ENCODE results near the gene GCC2.
"Not testable (repeated sequence)": the region's sequence is repeated elsewhere in the genome, so short reads cannot be mapped to it uniquely, and the experiment has no call there.

Gene GCC2

DNA sequence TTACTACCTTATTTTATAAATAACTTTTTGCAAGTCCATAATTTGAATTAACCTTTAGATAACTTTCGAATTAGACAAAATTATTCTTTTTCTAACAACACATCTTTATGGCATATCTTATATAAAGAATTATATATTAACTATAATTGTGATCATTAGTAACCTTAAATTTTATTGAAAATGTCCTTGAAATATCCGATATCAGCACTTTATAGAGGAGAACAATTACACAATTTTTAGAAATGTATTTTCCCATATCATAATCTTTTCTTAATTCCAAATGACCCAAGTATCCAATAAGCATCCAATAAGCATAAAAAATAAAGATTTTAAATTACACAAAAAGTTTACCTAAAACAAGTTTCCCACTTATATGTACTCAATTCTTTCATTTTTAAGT is 7.3 kb upstream of the GCC2 start:
- no peak overlapping the region for H3K27ac ChIP-seq (ENCODE audit: low read depth in 2 of 2, low read length in 2 of 2)
- H3K9ac ChIP-seq (ENCODE audit: low read depth in 1 of 2, low read length in 2 of 2), result no peak overlapping the region
- no peaks in the 10 kb centered on the region for H3K27me3 ChIP-seq (ENCODE audit: control insufficient read depth in 2 of 2, insufficient read depth in 2 of 2, low read length in 2 of 2)
- H3K4me3 ChIP-seq (ENCODE audit: low read length in 2 of 2), result no peak overlapping the region
- no peaks in the 10 kb centered on the region for H3K9me3 ChIP-seq (ENCODE audit: control insufficient read depth in 2 of 2, low read length in 2 of 2)
- H3K4me1 ChIP-seq (ENCODE audit: control insufficient read depth in 2 of 2, insufficient read depth in 2 of 2, low read length in 2 of 2), result no peaks in the 10 kb centered on the region
- H3K36me3 ChIP-seq (ENCODE audit: control insufficient read depth in 2 of 2, insufficient read depth in 2 of 2, low read length in 2 of 2), result no peaks in the 10 kb centered on the region

DNA sequence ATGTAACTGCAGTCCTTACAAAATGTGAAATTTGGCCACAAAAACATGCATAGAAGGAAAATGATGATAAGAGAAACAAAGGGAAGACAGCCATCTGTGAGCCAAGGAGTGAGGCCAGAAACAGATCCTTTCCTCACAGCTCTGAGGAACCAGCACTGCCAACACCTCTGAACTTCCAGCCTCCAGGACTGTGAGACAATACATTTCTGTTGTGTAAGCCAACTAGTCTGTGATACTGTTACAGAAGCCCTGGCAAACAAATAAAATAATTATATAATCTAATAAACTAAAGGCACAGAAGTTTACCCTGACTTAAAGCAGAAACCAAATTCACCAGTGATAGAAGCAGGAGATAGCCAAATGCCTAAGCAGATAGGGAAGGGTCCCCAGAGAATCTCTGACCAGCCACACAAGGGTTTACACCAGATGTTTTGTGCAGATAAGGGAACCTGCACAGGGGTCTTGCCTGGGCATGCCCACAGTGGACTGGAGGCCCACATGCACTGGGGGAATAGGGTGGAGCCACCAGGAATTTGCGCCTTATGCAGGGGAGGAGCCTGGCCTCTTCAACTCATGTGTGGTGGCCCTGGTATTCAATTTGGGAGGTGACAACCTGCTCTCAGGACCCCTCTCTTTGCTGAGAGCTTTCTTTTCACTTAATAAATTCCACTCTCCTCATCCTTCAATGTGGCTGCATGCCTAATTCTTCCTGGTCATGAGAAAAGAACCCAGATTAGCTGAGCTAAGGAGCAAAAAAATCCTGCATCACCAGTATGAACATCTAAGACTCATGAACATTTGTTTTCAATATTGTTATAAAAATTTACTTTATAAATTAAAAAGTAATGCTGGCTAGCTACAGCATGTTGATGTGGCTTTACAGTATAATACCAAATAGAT is 3.8 kb upstream of the GCC2 start:
- no peaks in the 10 kb centered on the region for H3K36me3 ChIP-seq (ENCODE audit: control insufficient read depth in 2 of 2, insufficient read depth in 2 of 2, low read length in 2 of 2)
- H3K27ac ChIP-seq (ENCODE audit: low read depth in 2 of 2, low read length in 2 of 2), result no peak overlapping the region

DNA sequence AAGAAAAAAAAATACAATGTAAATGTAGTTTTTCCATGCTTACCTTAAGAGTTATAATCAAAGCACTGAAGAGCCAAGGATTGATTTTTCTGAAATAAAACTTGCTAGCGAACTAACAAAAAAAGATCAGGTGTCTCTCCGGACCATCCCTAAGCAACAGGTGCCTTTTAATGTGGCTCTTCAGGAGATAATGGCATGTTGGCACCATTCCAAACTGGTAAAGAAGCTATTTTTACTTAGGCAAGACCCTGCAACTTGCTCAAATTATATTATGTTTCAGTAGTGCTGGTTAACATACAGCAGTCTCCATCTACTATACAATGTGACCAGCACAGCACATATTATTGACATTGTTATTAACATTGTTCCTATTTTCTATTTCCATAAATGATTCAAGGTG is 2.3 kb upstream of the GCC2 start:
- H3K36me3 ChIP-seq (ENCODE audit: control insufficient read depth in 2 of 2, insufficient read depth in 2 of 2, low read length in 2 of 2), result no peaks in the 10 kb centered on the region
- H3K4me1 ChIP-seq (ENCODE audit: control insufficient read depth in 2 of 2, insufficient read depth in 2 of 2, low read length in 2 of 2), result peaks cover 11 to 15% of the 10 kb centered on the region in 2 donors
- no peak overlapping the region for H3K4me3 ChIP-seq (ENCODE audit: low read length in 2 of 2)
- no peak overlapping the region for H3K9ac ChIP-seq (ENCODE audit: low read depth in 1 of 2, low read length in 2 of 2)
- H3K9me3 ChIP-seq (ENCODE audit: control insufficient read depth in 2 of 2, low read length in 2 of 2), result no peaks in the 10 kb centered on the region
- H3K27me3 ChIP-seq (ENCODE audit: control insufficient read depth in 2 of 2, insufficient read depth in 2 of 2, low read length in 2 of 2), result no peaks in the 10 kb centered on the region
- H3K27ac ChIP-seq (ENCODE audit: low read depth in 2 of 2, low read length in 2 of 2), result no peak overlapping the region

More for the DNA sequence above, 3.8 kb upstream of the GCC2 start:
- H3K9ac ChIP-seq (ENCODE audit: low read depth in 1 of 2, low read length in 2 of 2), result no peak overlapping the region
- no peaks in the 10 kb centered on the region for H3K27me3 ChIP-seq (ENCODE audit: control insufficient read depth in 2 of 2, insufficient read depth in 2 of 2, low read length in 2 of 2)
- no peak overlapping the region for H3K4me3 ChIP-seq (ENCODE audit: low read length in 2 of 2)
- H3K4me1 ChIP-seq (ENCODE audit: control insufficient read depth in 2 of 2, insufficient read depth in 2 of 2, low read length in 2 of 2), result peaks cover 6 to 11% of the 10 kb centered on the region in 2 donors
- no peaks in the 10 kb centered on the region for H3K9me3 ChIP-seq (ENCODE audit: control insufficient read depth in 2 of 2, low read length in 2 of 2)

DNA sequence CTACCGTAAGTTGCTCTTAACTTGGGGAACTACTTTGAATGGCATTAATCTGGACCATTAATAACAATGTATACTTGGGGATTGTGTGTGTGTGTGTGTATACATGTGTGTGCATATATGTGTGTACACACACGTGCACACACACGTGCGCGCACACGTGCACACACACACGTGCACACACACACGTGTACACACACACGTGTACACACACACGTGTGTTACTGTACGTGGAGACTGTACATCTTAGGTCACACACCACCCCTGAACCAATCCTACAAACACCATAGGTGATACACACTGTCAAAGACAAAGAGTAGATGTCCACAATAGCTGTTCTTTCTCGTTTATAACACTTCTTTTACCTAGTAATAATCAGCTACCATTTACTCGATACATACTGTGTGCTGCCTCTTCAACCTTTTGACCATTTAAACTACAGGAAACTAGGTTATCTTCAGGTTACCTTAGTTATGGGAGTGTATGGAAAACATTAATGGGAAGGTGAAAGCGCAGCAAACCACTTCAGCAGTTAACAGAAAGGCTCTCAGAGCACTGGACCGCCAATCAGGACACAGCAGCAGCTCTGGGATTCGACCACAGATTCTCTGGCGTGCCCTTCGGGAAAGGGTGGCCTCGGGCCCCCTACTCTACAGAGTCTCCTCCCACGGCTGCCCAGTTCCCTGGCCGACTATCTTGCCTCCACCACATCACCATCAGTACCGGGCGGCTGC is 894 bp upstream of the GCC2 start:
- Histone ChIP-seq H3K27me3 (ENCODE audit: control insufficient read depth in 2 of 2, insufficient read depth in 2 of 2, low read length in 2 of 2) (no peaks in the 10 kb centered on the region), H3K4me3 (ENCODE audit: low read length in 2 of 2) (peak overlapping the region; percentile 98 to 99), H3K9me3 (ENCODE audit: control insufficient read depth in 2 of 2, low read length in 2 of 2) (no peaks in the 10 kb centered on the region), H3K4me1 (ENCODE audit: control insufficient read depth in 2 of 2, insufficient read depth in 2 of 2, low read length in 2 of 2) (peaks cover 15 to 18% of the 10 kb centered on the region in 2 donors), H3K9ac (ENCODE audit: low read depth in 1 of 2, low read length in 2 of 2) (peak overlapping the region; percentile 85 to 99), H3K27ac (ENCODE audit: low read depth in 2 of 2, low read length in 2 of 2) (peak overlapping the region; percentile 99), H3K36me3 (ENCODE audit: control insufficient read depth in 2 of 2, insufficient read depth in 2 of 2, low read length in 2 of 2) (peaks cover 9 to 12% of the 10 kb centered on the region in 2 donors)

DNA sequence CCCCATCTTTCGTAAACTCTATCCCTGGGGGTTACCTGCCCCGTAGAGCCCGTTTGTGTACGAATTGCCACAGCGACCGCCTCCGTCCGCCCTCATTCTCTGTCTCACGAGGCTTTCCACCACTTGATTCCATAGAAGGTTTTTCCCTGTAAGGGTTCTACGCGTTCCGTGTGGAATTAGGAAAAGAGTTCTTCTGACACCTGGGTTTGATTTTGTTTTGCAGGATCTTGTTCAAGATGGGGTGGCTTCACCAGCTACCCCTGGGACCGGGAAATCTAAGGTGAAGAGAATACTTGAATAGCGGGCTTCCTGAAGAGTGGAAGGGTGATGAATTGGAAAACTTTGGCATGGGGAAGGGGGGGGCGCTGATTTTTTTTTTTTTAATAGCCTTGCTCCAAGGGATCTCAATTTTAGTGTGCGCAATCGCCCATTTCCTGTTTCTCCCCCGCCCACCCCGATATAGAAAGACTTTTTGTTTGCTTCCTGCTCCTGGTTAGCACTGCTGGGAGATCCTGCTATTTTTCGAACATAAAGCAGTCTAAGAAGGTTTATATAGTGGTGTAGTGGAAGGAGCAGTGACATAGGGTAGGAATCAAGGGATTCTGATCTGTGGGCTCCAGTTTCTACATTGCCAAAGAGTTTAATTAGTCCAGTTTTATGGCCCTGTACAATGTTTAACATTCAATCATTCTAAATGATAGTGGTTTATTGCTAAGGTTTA is 564 bp downstream of the GCC2 start:
- H3K4me1 ChIP-seq (ENCODE audit: control insufficient read depth in 2 of 2, insufficient read depth in 2 of 2, low read length in 2 of 2), result peaks cover 16 to 18% of the 10 kb centered on the region in 2 donors
- peak overlapping the region; percentile 99 for H3K27ac ChIP-seq (ENCODE audit: low read depth in 2 of 2, low read length in 2 of 2)
- H3K9ac ChIP-seq (ENCODE audit: low read depth in 1 of 2, low read length in 2 of 2), result peak overlapping the region; percentile 97 to 99
- H3K27me3 ChIP-seq (ENCODE audit: control insufficient read depth in 2 of 2, insufficient read depth in 2 of 2, low read length in 2 of 2), result no peaks in the 10 kb centered on the region
- H3K9me3 ChIP-seq (ENCODE audit: control insufficient read depth in 2 of 2, low read length in 2 of 2), result no peaks in the 10 kb centered on the region
- peak overlapping the region; percentile 98 to 99 for H3K4me3 ChIP-seq (ENCODE audit: low read length in 2 of 2)
- peaks cover 18 to 21% of the 10 kb centered on the region in 2 donors for H3K36me3 ChIP-seq (ENCODE audit: control insufficient read depth in 2 of 2, insufficient read depth in 2 of 2, low read length in 2 of 2)

DNA sequence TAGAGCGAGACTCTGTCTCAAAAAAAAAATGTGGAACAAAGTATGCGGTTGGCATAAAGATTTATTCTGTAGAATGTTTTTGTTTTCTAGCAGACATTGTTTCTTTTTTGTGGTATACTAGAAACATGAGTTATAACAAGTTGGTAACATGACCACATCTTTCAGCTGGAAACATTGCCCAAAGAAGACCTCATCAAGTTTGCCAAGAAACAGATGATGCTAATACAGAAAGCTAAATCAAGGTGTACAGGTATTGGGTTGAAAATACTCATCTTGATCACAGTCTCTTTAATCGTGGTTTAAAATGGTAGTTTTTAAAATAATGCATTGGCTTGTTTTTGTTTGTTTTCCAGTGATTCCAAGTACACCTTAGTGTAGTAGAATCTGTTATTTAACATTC is 1.9 kb downstream of the GCC2 start:
- H3K27me3 ChIP-seq (ENCODE audit: control insufficient read depth in 2 of 2, insufficient read depth in 2 of 2, low read length in 2 of 2), result no peaks in the 10 kb centered on the region
- H3K9ac ChIP-seq (ENCODE audit: low read depth in 1 of 2, low read length in 2 of 2), result no peak overlapping the region
- no peaks in the 10 kb centered on the region for H3K9me3 ChIP-seq (ENCODE audit: control insufficient read depth in 2 of 2, low read length in 2 of 2)
- no peak overlapping the region for H3K27ac ChIP-seq (ENCODE audit: low read depth in 2 of 2, low read length in 2 of 2)
- H3K36me3 ChIP-seq (ENCODE audit: control insufficient read depth in 2 of 2, insufficient read depth in 2 of 2, low read length in 2 of 2), result peaks cover 28 to 32% of the 10 kb centered on the region in 2 donors
- no peak overlapping the region for H3K4me3 ChIP-seq (ENCODE audit: low read length in 2 of 2)
- peaks cover 16 to 18% of the 10 kb centered on the region in 2 donors for H3K4me1 ChIP-seq (ENCODE audit: control insufficient read depth in 2 of 2, insufficient read depth in 2 of 2, low read length in 2 of 2)

DNA sequence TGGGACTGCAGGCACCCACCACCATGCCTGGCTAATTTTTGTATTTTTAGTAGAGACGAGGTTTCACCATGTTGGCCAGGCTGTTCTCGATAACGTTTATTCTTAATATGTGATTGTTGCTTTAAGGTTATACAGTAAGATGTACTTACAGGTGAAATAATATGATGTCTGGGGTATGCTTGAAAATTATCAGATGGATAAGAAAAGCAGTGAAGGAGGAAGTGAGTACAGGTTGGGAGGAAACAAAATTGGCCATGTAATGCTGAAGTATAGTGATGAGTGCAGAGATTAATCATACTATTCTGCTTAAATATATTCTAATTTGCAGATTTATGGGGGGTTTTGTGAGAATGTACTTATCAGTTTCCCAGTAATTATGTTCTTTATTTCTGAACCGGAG is 3.0 kb downstream of the GCC2 start:
- peaks cover 34 to 36% of the 10 kb centered on the region in 2 donors for H3K36me3 ChIP-seq (ENCODE audit: control insufficient read depth in 2 of 2, insufficient read depth in 2 of 2, low read length in 2 of 2)
- no peak overlapping the region for H3K4me3 ChIP-seq (ENCODE audit: low read length in 2 of 2)
- H3K27me3 ChIP-seq (ENCODE audit: control insufficient read depth in 2 of 2, insufficient read depth in 2 of 2, low read length in 2 of 2), result no peaks in the 10 kb centered on the region
- no peaks in the 10 kb centered on the region for H3K9me3 ChIP-seq (ENCODE audit: control insufficient read depth in 2 of 2, low read length in 2 of 2)
- no peak overlapping the region for H3K9ac ChIP-seq (ENCODE audit: low read depth in 1 of 2, low read length in 2 of 2)
- H3K27ac ChIP-seq (ENCODE audit: low read depth in 2 of 2, low read length in 2 of 2), result no peak overlapping the region
- peaks cover 16 to 18% of the 10 kb centered on the region in 2 donors for H3K4me1 ChIP-seq (ENCODE audit: control insufficient read depth in 2 of 2, insufficient read depth in 2 of 2, low read length in 2 of 2)

DNA sequence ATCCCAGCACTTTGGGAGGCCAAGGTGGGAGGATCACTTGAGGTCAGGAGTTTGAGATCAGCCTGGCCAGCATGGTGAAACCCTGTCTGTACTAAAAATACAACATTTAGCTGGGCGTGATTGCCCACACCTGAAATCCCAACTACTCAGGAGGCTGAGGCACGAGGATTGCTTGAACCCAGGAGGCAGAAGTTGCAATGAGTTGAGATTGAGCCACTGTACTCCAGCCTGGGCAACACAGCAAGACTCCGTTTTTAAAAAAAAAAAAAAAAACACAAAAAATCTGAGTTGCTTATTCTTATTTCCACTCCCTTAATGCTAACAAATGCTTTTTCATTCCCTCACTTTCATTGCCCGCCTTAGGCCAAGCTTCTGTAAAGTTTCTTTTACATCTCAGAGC is 4.5 kb downstream of the GCC2 start:
- H3K27me3 ChIP-seq (ENCODE audit: control insufficient read depth in 2 of 2, insufficient read depth in 2 of 2, low read length in 2 of 2); H3K9me3 ChIP-seq (ENCODE audit: control insufficient read depth in 2 of 2, low read length in 2 of 2); H3K9ac ChIP-seq (ENCODE audit: low read depth in 1 of 2, low read length in 2 of 2); H3K27ac ChIP-seq (ENCODE audit: low read depth in 2 of 2, low read length in 2 of 2); H3K4me3 ChIP-seq (ENCODE audit: low read length in 2 of 2): not testable (repeated sequence)
- Histone ChIP-seq H3K4me1 (ENCODE audit: control insufficient read depth in 2 of 2, insufficient read depth in 2 of 2, low read length in 2 of 2) (peaks cover 12 to 18% of the 10 kb centered on the region in 2 donors), H3K36me3 (ENCODE audit: control insufficient read depth in 2 of 2, insufficient read depth in 2 of 2, low read length in 2 of 2) (peaks cover 43 to 44% of the 10 kb centered on the region in 2 donors)

DNA sequence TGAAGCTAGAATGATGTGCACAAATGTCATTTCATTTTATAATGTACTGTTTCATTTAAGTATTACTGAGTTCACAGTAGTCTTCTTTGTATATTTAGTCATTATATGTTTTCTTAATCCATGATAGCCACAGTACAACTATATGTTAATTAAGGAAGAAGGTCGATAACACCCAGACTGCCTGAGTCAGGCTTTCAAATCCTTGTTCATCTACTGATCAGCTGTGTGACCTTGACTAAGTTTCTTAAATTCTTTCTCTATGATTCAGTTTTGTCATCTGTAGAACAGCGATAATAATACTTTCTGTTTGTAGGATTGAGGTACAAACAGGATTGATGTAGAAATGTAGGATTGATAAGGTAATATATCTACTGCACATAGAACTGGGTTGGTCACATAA is 5.4 kb downstream of the GCC2 start:
- no peak overlapping the region for H3K9ac ChIP-seq (ENCODE audit: low read depth in 1 of 2, low read length in 2 of 2)
- H3K36me3 ChIP-seq (ENCODE audit: control insufficient read depth in 2 of 2, insufficient read depth in 2 of 2, low read length in 2 of 2), result peaks cover 44% of the 10 kb centered on the region in 2 donors
- no peak overlapping the region for H3K27ac ChIP-seq (ENCODE audit: low read depth in 2 of 2, low read length in 2 of 2)
- H3K4me3 ChIP-seq (ENCODE audit: low read length in 2 of 2), result no peak overlapping the region
- H3K27me3 ChIP-seq (ENCODE audit: control insufficient read depth in 2 of 2, insufficient read depth in 2 of 2, low read length in 2 of 2), result no peaks in the 10 kb centered on the region
- H3K4me1 ChIP-seq (ENCODE audit: control insufficient read depth in 2 of 2, insufficient read depth in 2 of 2, low read length in 2 of 2), result peaks cover 11 to 18% of the 10 kb centered on the region in 2 donors
- no peaks in the 10 kb centered on the region for H3K9me3 ChIP-seq (ENCODE audit: control insufficient read depth in 2 of 2, low read length in 2 of 2)
